IMR-90 (cell line): ENCODE data around the gene PSD2. TPM values are rescaled to one million over a fixed set of nuclear protein-coding genes. Genes with fewer than 3 reads are reported as not detected.

Source experiments
- ATAC-seq: fragments of 200-7000 bp; cut with Tn5 transposase; 2 replicates; pipeline ENCODE4 v1.9.1; 2020; ENCODE audit warnings: low read depth, mild to moderate bottlenecking, moderate library complexity
- BruUV-seq: library from RNA; stranded (reverse); fragments of 400-500 nt; replicated peaks from 2 replicates; lab custom pipeline; 2021; lab: Mats Ljungman, UMichigan
- CTCF ChIA-PET: fragments of 300-600 bp; formaldehyde crosslinking; extraction: SDS; loops from one replicate; lab custom pipeline; 2021; ENCODE audit warnings: antibody characterized with exemption; lab: Yijun Ruan, JAX
- POLR2A ChIA-PET: fragments of 300-600 bp; sonication (Branson Sonifier 250); formaldehyde crosslinking; loops from one replicate; lab custom pipeline; 2022; ENCODE audit warnings: antibody characterized with exemption; ENCODE audit not compliant: unreplicated experiment; lab: Charles Lee
- DNase-seq: peaks from one replicate; pipeline ENCODE4 v3.0.0; 2013
- H2AFZ ChIP-seq: replicated peaks from 2 replicates; pipeline ENCODE3; 2013; ENCODE audit warnings: low read length, mild to moderate bottlenecking; ENCODE audit not compliant: poor library complexity
- H2AK5ac ChIP-seq: 2 replicates; pipeline ENCODE4 v1.6.1; 2013; ENCODE audit warnings: low read depth, low read length, inconsistent platforms
- H2AK9ac ChIP-seq: replicated peaks from 2 replicates; pipeline ENCODE3; 2013; ENCODE audit warnings: mild to moderate bottlenecking, low read depth, low read length, moderate library complexity; ENCODE audit not compliant: poor library complexity
- H2BK120ac ChIP-seq: 2 replicates; pipeline ENCODE4 v1.6.1; 2013; ENCODE audit warnings: low read depth, low read length, inconsistent platforms
- H2BK15ac ChIP-seq: 3 replicates; pipeline ENCODE4 v1.6.1; 2013; ENCODE audit warnings: low read depth, low read length, inconsistent platforms
- H2BK20ac ChIP-seq: 2 replicates; pipeline ENCODE4 v1.6.1; 2013; ENCODE audit warnings: low read depth, mild to moderate bottlenecking, inconsistent platforms, low read length, moderate library complexity
- H2BK5ac ChIP-seq: 2 replicates; pipeline ENCODE4 v1.6.1; 2013; ENCODE audit warnings: mild to moderate bottlenecking, low read depth, low read length, inconsistent platforms; ENCODE audit not compliant: poor library complexity, severe bottlenecking
- H3K14ac ChIP-seq: replicated peaks from 2 replicates; pipeline ENCODE4 v1.6.1; 2013; ENCODE audit warnings: low read depth, low read length, inconsistent platforms
- H3K18ac ChIP-seq: 2 replicates; pipeline ENCODE4 v1.6.1; 2013; ENCODE audit warnings: low read depth, low read length, control low read depth
- H3K23ac ChIP-seq: 2 replicates; pipeline ENCODE4 v1.6.1; 2013; ENCODE audit warnings: low read depth, low read length, inconsistent platforms
- H3K27ac ChIP-seq: 2 replicates; pipeline ENCODE4 v1.5.1; 2013; ENCODE audit warnings: mild to moderate bottlenecking, control low read depth, low read length; ENCODE audit not compliant: insufficient read depth
- H3K27me3 ChIP-seq: 2 replicates; pipeline ENCODE4 v1.6.1; 2013; ENCODE audit warnings: low read length; ENCODE audit not compliant: control insufficient read depth, insufficient read depth
- H3K36me3 ChIP-seq: 2 replicates; pipeline ENCODE4 v1.6.1; 2013; ENCODE audit warnings: low read length, mixed read lengths; ENCODE audit not compliant: control insufficient read depth, insufficient read depth
- H3K4ac ChIP-seq: 2 replicates; pipeline ENCODE4 v1.6.1; 2013; ENCODE audit warnings: low read depth, low read length, inconsistent platforms
- H3K4me1 ChIP-seq: 2 replicates; pipeline ENCODE4 v1.6.1; 2013; ENCODE audit warnings: low read length, mixed read lengths; ENCODE audit not compliant: control insufficient read depth, insufficient read depth
- H3K4me2 ChIP-seq: 2 replicates; pipeline ENCODE4 v1.6.1; 2013; ENCODE audit warnings: low read depth, mild to moderate bottlenecking, control low read depth, low read length, moderate library complexity
- H3K4me3 ChIP-seq: 2 replicates; pipeline ENCODE4 v1.5.1; 2013; ENCODE audit warnings: low read depth, mild to moderate bottlenecking, control low read depth, low read length, moderate library complexity; ENCODE audit not compliant: insufficient read depth
- H3K56ac ChIP-seq: 2 replicates; pipeline ENCODE4 v1.6.1; 2013; ENCODE audit warnings: low read length, inconsistent platforms; ENCODE audit not compliant: insufficient read depth; ENCODE audit errors: extremely low read depth
- H3K79me1 ChIP-seq, 2 experiments: 2 replicates each; pipeline ENCODE4 v1.6.1; 2013; ENCODE audit warnings: low read length in 2 of 2, inconsistent platforms in 1 of 2, low read depth in 1 of 2
- H3K9ac ChIP-seq: 2 replicates; pipeline ENCODE4 v1.6.1; 2013; ENCODE audit warnings: low read depth, low read length, control low read depth
- H3K9me1 ChIP-seq: 2 replicates; pipeline ENCODE4 v1.6.1; 2013; ENCODE audit warnings: low read length, inconsistent platforms; ENCODE audit not compliant: insufficient read depth
- H3K9me3 ChIP-seq: 2 replicates; pipeline ENCODE4 v1.6.1; 2013; ENCODE audit warnings: low read length; ENCODE audit not compliant: control insufficient read depth, insufficient read depth
- H4K20me1 ChIP-seq: 2 replicates; pipeline ENCODE4 v1.6.1; 2013; ENCODE audit warnings: low read length, inconsistent platforms; ENCODE audit not compliant: insufficient read depth
- H4K5ac ChIP-seq: 2 replicates; pipeline ENCODE4 v1.6.1; 2013; ENCODE audit warnings: mild to moderate bottlenecking, low read depth, low read length, control low read depth
- H4K8ac ChIP-seq, 2 experiments: 2 replicates each; pipeline ENCODE4 v1.6.1; 2013; ENCODE audit warnings: low read depth in 2 of 2, low read length in 2 of 2, control low read depth in 1 of 2, inconsistent platforms in 1 of 2
- H4K91ac ChIP-seq: 2 replicates; pipeline ENCODE4 v1.6.1; 2013; ENCODE audit warnings: low read depth, low read length, inconsistent platforms; ENCODE audit not compliant: insufficient read depth
- CHD1 ChIP-seq: IDR thresholded peaks from 2 replicates; pipeline ENCODE4 v1.6.1; 2012; ENCODE audit warnings: low read depth, low read length, improper control_type of control experiment
- CTCF ChIP-seq: conservative IDR thresholded peaks from 2 replicates; pipeline ENCODE4 v1.5.1; 2012; ENCODE audit warnings: mild to moderate bottlenecking, low read depth, low read length, improper control_type of control experiment
- ELK1 ChIP-seq: fragments of 150-350 bp; IDR thresholded peaks from 2 replicates; pipeline ENCODE4 v1.6.1; 2016; ENCODE audit warnings: low read depth, mild to moderate bottlenecking, low read length, moderate library complexity, borderline replicate concordance
- MXI1 ChIP-seq: IDR thresholded peaks from 2 replicates; pipeline ENCODE4 v1.6.1; 2012; ENCODE audit warnings: low read depth, mild to moderate bottlenecking, low read length, moderate library complexity, borderline replicate concordance
- POLR2A ChIP-seq: IDR thresholded peaks from 2 replicates; pipeline ENCODE4 v1.6.1; 2012; ENCODE audit warnings: mild to moderate bottlenecking, low read depth, low read length
- RFX5 ChIP-seq: IDR thresholded peaks from 2 replicates; pipeline ENCODE4 v1.8.0; 2012; ENCODE audit warnings: low read depth, mild to moderate bottlenecking, low read length, moderate library complexity
- WGBS, 2 experiments: methylation state at CpG; one replicate each; pipeline versions ENCODE4 v1.1.5 to v1.1.7; 2013; ENCODE audit warnings: missing lambda C conversion rate in 2 of 2; ENCODE audit not compliant: insufficient read length in 1 of 2; ENCODE audit errors: extremely low coverage in 2 of 2; 5-methylcytosine and 5-hydroxymethylcytosine counted together
- dilution Hi-C: fragments of 300-500 bp; cut with HindIII; formaldehyde crosslinking; loops from one replicate; pipeline ENCODE4 v1.14.3; 2018; ENCODE audit warnings: low sequenced_read_pairs; ENCODE audit not compliant: unreplicated experiment
- in situ Hi-C: fragments of 300-500 bp; cut with MboI; formaldehyde crosslinking; loops from 3 replicates; pipeline ENCODE4 v1.14.3; 2019; ENCODE audit warnings: low sequenced_read_pairs, inconsistent platforms, mixed read lengths
- intact Hi-C: fragments of 100-400 bp; cut with micrococcal nuclease; formaldehyde crosslinking; loops from 2 replicates; pipeline ENCODE4 v1.10.0; 2022
- polyA plus RNA-seq, 3 experiments: library from polyadenylated mRNA; depleted of rRNA; stranded (reverse); fragments of >200 nt; gene quantifications; 2 replicates each; pipeline ENCODE4 v1.2.3, GENCODE V29; 2012; ENCODE audit warnings: low replicate concordance in 1 of 3
- total RNA-seq: library from RNA; depleted of rRNA; stranded (reverse); fragments of >200 nt; gene quantifications from 2 replicates; pipeline ENCODE4 v1.2.3, GENCODE V29; 2012

The PSD2 gene
- total and polyA plus RNA-seq, 2 of the 4 experiments (the other 2 are of a cell fraction): 0.05 TPM; not detected in 1

DNA sequence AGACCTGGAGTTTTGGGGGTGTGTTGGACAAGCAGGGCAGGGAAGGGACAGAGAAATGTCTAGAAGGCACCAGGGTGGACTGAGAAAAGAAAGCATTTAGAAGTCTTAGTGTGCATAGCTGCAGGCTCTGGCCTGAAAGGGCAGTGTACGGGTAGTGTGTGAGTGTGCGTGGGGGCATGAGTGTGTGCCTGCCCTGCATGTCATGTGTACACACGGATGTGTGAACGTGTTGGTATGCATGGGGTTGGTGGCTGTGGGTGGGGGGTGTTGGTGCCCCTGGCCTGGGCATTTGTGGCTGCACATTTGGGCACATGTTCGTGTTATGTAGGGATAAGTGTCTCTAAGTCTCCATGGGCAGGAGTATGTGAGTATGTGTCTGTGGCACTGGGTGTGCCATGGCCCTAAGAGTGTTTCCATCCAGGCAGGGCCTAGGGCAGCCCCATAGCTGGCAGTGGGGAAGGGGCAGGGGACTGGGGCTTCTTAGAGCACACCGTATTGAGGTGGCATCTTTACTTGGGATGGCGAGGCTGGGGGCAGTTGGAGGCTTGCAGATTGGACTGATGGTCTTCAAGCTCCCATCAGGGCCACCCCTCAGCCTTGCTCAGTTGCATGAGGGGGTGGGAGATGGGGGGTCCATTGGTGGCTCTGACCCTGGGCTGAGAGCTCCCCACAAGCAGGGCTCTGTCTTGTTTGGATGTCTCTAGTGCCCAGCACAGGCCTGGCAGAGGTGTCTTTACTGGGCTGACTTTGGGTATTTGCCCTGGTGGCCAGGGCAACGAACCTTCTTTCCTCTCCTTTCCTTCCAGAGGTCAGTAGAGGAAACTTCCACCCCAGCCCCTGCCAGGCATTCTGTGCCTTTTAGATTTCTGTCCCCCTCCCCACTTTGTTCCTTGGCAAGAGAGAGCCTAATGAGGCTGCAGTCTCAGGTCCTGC, 15.0 kb downstream of the PSD2 start (continued):
- no peak for TF ChIP-seq RFX5

DNA sequence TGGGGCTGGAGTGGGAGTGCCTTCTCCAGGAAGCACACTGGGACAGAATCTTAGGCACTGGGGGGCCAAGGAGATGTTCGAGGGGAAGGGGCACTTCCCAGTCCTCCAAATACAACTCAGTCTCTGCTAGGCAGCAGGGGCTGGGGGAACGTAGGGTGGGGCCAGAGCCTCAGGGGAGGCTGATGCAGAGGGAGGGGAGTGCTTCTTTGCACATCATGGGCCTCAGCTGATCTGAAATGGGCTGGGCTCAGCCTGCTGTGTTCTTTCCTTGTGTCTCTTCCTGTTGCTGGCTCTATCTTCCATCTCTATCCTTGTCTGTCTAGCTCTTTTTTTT, 15.6 kb downstream of the PSD2 start:
- Histone ChIP-seq H3K4me2 (no peak overlapping the region), H3K4me3 (no peak overlapping the region), H3K23ac (no peak overlapping the region), H2AK5ac (no peak overlapping the region), H3K9me1 (no peaks in the 10 kb centered on the region), H2AK9ac (no peak overlapping the region), H3K36me3 (no peaks in the 10 kb centered on the region), H3K9ac (no peak overlapping the region), H2BK20ac (no peak overlapping the region), H3K18ac (no peak overlapping the region), H2BK5ac (no peak overlapping the region), H4K91ac (no peak overlapping the region), H2BK15ac (no peak overlapping the region), H4K8ac (no peak overlapping the region), H3K4ac (no peak overlapping the region), H3K14ac (no peak overlapping the region), H3K4me1 (no peaks in the 10 kb centered on the region), H4K20me1 (no peaks in the 10 kb centered on the region), H4K5ac (no peak overlapping the region), H2AFZ (no peak overlapping the region), H3K56ac (no peak overlapping the region), H3K27me3 (peaks cover 43% of the 10 kb centered on the region), H3K79me1 (no peaks in the 10 kb centered on the region), H3K9me3 (no peaks in the 10 kb centered on the region), H3K27ac (no peak overlapping the region), H2BK120ac (no peak overlapping the region)
- WGBS, 2 experiments: no CpG with 5 or more reads among the region's 2 CpGs
- intact Hi-C loops: no loop called here
- POLR2A ChIA-PET: no interaction called here
- CTCF ChIA-PET: no interaction called here
- TF ChIP-seq POLR2A (no peak), CTCF (no peak), MXI1 (no peak), CHD1 (no peak), ELK1 (no peak)
- in situ Hi-C loops: no loop called here
- dilution Hi-C loops: no loop called here
- DNase-seq (no peak), ATAC-seq (no peak)
- BruUV-seq: no TSS peak
